HG03025 (cell line): ENCODE results near the gene MAML3.

Experiments used
- ATAC-seq: cut with Tn5 transposase; IDR thresholded peaks from one replicate; pipeline ENCODE4 v1.9.1; 2021; ENCODE audit warnings: mild to moderate bottlenecking, moderate library complexity; ENCODE audit not compliant: unreplicated experiment, low FRiP score

Gene MAML3

DNA sequence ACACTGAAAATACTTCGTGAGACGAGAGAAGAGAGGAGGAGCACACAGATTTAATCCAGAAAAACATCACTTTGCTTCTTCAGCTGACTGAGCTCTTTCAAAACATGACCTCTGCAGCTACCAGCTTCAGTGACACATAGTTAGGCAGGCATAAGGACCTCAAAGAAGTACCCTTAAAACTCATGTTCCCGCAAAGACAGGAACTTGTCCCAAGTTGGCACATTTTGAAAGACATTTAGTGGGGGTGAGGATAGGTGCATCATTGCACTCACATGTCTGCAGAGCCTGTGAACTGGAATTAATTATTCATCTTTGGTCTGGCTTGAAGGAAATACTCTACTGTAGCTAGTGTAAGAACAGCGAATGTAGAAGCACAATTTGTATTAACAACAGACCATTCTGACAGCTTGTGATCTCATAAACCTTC is 266.6 kb downstream of the MAML3 start:
- no peak for ATAC-seq

- ATAC-seq = no peak
Observed at GRCh38 chr4:139886798-139887197, 267.2 kb downstream of the MAML3 start.

DNA sequence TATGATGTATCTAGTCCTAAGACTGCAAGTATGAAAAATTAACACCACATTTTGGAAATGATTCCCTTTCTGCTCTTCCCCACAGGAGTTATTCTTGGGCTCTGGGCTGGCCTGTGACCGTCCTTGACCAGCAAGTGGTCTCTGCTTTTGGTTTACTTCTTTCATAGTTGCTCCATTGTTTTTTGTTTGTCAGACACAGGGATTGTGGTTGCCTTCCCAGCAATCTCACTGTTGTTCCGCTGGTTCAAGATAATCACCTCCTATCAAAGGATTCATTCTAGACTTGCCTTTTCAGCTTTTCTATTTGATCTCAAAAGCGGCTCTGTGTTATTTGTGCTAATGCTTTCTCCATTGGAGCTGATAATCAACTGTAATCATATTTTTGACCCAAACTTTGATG is 269.5 kb downstream of the MAML3 start:
- no peak for ATAC-seq

- no peak for ATAC-seq
Observed at GRCh38 chr4:139880841-139881240, 273.1 kb downstream of the MAML3 start.

- ATAC-seq = no peak
Observed at GRCh38 chr4:139878050-139878449, 275.9 kb downstream of the MAML3 start.

GRCh38 chr4:139876337-139876941 is 277.5 kb downstream of the MAML3 start:
- ATAC-seq = no peak

GRCh38 chr4:139875411-139875825 is 278.6 kb downstream of the MAML3 start:
- no peak for ATAC-seq

GRCh38 chr4:139873111-139873860 is 280.7 kb downstream of the MAML3 start:
- no peak for ATAC-seq

DNA sequence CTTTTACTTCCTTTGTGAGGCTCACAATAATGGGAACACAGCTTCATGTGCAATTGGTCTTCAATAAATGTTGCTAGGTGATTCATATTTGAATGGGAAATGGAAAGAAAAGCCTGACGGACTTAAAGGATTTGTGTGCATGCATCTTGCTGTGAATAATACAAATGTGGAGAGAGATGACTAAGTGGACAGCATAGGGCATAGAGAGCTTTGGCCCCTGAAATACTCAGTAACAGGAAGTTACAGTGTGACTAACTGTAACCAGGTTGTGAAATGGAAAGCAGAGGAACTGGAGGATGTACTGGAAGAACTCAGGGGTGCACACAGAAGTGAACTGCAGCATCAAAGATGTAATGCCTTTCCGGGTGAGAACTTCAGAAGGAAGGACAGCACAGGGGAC is 281.7 kb downstream of the MAML3 start:
- no peak for ATAC-seq

- no peak for ATAC-seq
Observed at GRCh38 chr4:139869810-139870209, 284.2 kb downstream of the MAML3 start.

GRCh38 chr4:139866276-139866962 is 287.6 kb downstream of the MAML3 start:
- no peak for ATAC-seq

DNA sequence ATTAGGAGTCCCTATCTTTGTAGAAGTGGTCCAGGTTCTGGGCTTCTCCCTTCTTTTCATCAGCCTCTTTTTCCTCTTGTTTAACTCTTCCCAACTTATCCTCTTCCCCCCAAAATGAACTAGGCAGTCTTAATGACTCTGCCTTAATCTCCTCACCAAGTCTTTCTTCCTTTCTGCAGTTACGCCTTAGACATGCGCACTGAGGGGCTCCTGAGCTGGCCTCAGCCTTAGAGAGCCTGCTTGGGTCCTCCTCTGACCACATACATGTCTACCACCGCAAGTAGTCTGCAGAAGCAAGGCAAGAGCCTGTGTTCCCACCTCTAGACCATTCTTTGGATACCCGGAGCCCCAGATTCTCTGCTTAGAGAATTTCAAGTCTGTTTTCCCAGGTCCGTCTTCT is 288.4 kb downstream of the MAML3 start:
- ATAC-seq = no peak

GRCh38 chr4:139863531-139863930 is 290.5 kb downstream of the MAML3 start:
- ATAC-seq = no peak

GRCh38 chr4:139861471-139861870 is 292.5 kb downstream of the MAML3 start:
- no peak for ATAC-seq

DNA sequence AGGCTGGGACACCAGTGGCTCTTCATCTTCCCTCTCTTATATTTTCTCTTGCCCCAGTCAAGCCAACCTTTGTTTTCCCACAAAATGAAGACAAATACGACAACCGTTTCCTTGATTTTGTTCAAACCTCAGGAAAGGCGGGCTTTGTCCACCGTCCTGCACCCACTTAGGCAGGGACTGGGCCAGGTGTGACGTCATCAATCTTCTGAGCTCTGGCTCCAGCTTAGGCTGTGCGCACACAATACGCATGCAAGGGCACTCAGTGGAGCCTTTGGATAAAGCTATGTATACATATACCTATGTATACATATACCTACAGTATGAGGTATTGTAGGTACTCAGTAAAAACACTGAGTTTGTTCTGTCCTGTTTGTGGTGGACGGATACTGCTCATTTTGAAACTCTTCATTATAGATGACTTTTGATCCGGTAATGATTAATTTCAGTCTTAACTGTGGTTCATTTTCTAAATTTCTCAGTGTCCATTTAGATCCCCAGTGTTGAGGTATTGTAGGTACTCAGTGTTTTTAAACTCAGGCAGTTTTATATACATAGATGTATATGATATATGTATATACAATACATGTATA is 293.5 kb downstream of the MAML3 start:
- no peak for ATAC-seq

DNA sequence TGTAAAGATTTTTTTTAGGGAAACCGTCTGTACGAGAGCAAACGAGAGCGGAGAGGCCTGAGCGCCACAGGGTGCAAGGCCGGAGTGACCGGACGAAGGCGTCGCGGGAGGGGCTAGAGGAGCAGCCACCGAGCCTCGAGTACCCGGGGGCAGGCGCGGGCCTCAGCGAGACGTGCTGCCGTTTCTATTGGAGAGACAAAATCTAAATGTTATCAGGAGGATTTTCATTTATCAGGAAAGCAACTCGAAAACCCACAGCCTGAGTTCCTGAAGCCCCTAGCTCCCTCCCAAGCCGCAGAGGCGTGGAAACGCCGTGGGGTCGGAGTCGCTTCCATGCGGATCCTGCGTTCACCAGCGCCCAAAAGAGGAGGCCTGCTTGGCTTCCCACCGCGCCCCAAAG is 294.1 kb downstream of the MAML3 start:
- no peak for ATAC-seq

DNA sequence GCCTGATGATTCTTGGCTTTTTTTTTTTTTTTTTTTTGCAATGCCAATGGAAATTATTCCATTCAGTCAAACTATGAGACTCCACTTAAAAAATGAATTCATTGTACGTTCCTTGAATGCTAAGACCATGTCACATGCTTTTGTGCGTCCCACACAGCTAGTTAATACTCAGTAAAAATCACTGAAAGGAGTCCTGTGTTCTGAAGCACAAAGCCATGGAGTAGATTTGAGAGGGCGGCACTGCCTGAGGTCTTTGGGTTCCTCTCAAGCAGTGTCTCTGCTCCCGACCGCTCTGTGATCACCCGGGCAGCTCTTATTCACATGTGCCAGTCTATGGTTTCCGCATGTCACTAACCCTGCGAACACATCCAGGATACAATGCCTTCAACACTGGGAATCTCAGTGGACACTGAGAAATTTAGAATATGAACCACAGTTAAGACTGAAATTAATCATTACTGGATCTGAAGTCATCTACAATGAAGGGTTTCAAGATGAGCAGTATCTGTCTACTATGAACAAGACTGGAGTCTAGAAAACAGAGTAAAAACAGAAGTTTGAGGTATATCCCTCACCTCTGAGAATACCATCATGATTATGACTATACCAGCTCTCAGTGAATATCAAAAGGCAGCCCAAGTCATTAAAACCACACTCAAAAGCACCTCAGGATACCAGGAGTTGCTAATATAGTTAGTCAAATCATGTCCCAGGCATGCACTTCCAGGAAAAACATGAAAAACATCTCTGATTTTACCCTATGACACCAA is 295.4 kb downstream of the MAML3 start:
- peak; percentile 91 for ATAC-seq

- ATAC-seq = no peak
Observed at GRCh38 chr4:139857977-139858376, 296.0 kb downstream of the MAML3 start.

GRCh38 chr4:139857021-139857420 is 297.0 kb downstream of the MAML3 start:
- ATAC-seq = no peak

DNA sequence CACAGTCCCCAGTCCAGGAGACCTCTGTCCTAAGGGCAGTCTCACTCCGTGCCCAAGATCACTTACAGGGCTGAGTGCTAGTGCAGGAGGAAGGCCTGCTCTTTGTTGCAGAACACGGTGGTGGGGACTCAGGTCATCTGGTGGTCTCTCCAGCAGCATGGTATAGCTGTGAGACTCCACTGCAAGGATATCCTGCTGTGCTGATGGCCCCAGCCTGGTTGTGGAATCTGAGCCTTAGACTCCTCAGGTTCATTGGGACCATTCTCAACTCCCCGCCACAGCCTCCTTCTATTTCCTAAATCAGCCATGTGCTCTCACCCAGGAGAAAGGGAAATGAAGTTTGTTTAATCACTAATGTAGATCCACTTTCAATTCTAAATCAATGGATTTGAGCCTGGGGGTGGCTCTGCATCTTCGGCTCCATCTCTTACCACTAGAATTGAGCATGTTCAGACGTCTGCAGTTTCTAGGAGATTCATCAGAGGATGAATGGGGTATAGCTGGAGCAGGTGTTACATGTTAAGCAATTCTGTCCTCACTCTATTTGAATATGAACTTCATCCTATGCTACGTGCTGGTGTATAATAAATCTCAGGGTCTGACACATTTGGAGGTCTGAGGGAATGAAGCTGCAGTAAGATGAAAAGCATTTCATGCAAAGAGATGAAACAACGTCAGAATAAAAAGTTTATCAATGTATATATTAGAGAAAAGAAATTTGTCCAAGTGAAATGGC is 299.1 kb downstream of the MAML3 start:
- no peak for ATAC-seq
